ENCODE results near the gene RNF113B.

RNF113B gene

GRCh38 chr13:98203646-98204326 lies 26.7 kb upstream of the RNF113B start:
- DNase-seq (ENCODE audit: low spot score): no peak

- DNase-seq (ENCODE audit: low spot score): no peak
Observed at GRCh38 chr13:98201984-98202383, 24.9 kb upstream of the RNF113B start.

GRCh38 chr13:98201189-98201588 lies 24.1 kb upstream of the RNF113B start:
- no peak for DNase-seq (ENCODE audit: low spot score)

GRCh38 chr13:98200211-98200878 lies 23.3 kb upstream of the RNF113B start:
- no peak for DNase-seq (ENCODE audit: low spot score)

GRCh38 chr13:98199480-98199879 lies 22.4 kb upstream of the RNF113B start:
- DNase-seq (ENCODE audit: low spot score): no peak

GRCh38 chr13:98198683-98199082 lies 21.6 kb upstream of the RNF113B start:
- no peak for DNase-seq (ENCODE audit: low spot score)

GRCh38 chr13:98195054-98195791 lies 18.2 kb upstream of the RNF113B start:
- no peak for DNase-seq (ENCODE audit: low spot score)

GRCh38 chr13:98192008-98192407 lies 14.9 kb upstream of the RNF113B start:
- DNase-seq (ENCODE audit: low spot score): no peak

- no peak for DNase-seq (ENCODE audit: low spot score)
Observed at GRCh38 chr13:98190889-98191444, 13.9 kb upstream of the RNF113B start.

- no peak for DNase-seq (ENCODE audit: low spot score)
Observed at GRCh38 chr13:98189841-98190505, 12.9 kb upstream of the RNF113B start.

- no peak for DNase-seq (ENCODE audit: low spot score)
Observed at GRCh38 chr13:98188544-98189166, 11.6 kb upstream of the RNF113B start.

- DNase-seq (ENCODE audit: low spot score): peak; percentile 52
Observed at GRCh38 chr13:98187965-98188261, 10.8 kb upstream of the RNF113B start.

- no peak for DNase-seq (ENCODE audit: low spot score)
Observed at GRCh38 chr13:98187155-98187964, 10.3 kb upstream of the RNF113B start.

- no peak for DNase-seq (ENCODE audit: low spot score)
Observed at GRCh38 chr13:98184792-98185191, 7.7 kb upstream of the RNF113B start.

GRCh38 chr13:98182589-98182988 lies 5.5 kb upstream of the RNF113B start:
- no peak for DNase-seq (ENCODE audit: low spot score)

GRCh38 chr13:98182153-98182552 lies 5.1 kb upstream of the RNF113B start:
- no peak for DNase-seq (ENCODE audit: low spot score)

GRCh38 chr13:98181111-98181815 lies 4.2 kb upstream of the RNF113B start:
- no peak for DNase-seq (ENCODE audit: low spot score)

- no peak for DNase-seq (ENCODE audit: low spot score)
Observed at GRCh38 chr13:98180092-98180491, 3.0 kb upstream of the RNF113B start.

GRCh38 chr13:98175823-98176222 lies 1.2 kb downstream of the RNF113B start:
- no peak for DNase-seq (ENCODE audit: low spot score)

- DNase-seq (ENCODE audit: low spot score): no peak
Observed at GRCh38 chr13:98175043-98175442, 2.0 kb downstream of the RNF113B start.
